Liver (tissue), 3 donors: ENCODE data around the gene PLXND1.

Source experiments
- CTCF ChIP-seq: fragments of 150-350 bp; IDR thresholded peaks from 2 replicates; pipeline ENCODE4 v1.5.1; 2017; ENCODE audit warnings: improper control_type of control experiment, low read depth, low read length; ENCODE audit not compliant: missing input control
- JUND ChIP-seq, 2 donors: IDR thresholded peaks; 2 replicates each; pipeline ENCODE4 v1.6.1; 2016; ENCODE audit warnings: antibody characterized with exemption in 2 of 2
- YY1 ChIP-seq: IDR thresholded peaks from 2 replicates; pipeline ENCODE4 v1.6.1; 2016; ENCODE audit warnings: antibody characterized with exemption, mild to moderate bottlenecking
- donor health status: healthy.
- donor health status: healthy.

- no peak for TF ChIP-seq CTCF
- TF ChIP-seq YY1, result no peak
- no peak for TF ChIP-seq JUND (IDR thresholded peaks at IDR 0.05)
These were observed 71.9 kb downstream of the PLXND1 start for GRCh38 chr3:129534428-129535027.
